Peyer's patch (tissue), 4 donors: ENCODE results near the gene CDK5RAP3.

Experiments
- CTCF ChIP-seq, 6 experiments: fragments of 450-650 bp in 4 of 6; fragments of 200-600 bp in 2 of 6; sonication (generic) in 1 of 6; IDR thresholded peaks; one replicate each; pipeline ENCODE4 v1.5.1; 2017 to 2019; ENCODE audit warnings: antibody characterized with exemption in 6 of 6, mild to moderate bottlenecking in 3 of 6, moderate library complexity in 1 of 6
- POLR2A ChIP-seq, 2 donors: fragments of 450-650 bp; IDR thresholded peaks; one replicate each; pipeline ENCODE4 v1.5.1; 2017; ENCODE audit warnings: antibody characterized with exemption in 2 of 2, mild to moderate bottlenecking in 2 of 2, moderate library complexity in 2 of 2

DNA sequence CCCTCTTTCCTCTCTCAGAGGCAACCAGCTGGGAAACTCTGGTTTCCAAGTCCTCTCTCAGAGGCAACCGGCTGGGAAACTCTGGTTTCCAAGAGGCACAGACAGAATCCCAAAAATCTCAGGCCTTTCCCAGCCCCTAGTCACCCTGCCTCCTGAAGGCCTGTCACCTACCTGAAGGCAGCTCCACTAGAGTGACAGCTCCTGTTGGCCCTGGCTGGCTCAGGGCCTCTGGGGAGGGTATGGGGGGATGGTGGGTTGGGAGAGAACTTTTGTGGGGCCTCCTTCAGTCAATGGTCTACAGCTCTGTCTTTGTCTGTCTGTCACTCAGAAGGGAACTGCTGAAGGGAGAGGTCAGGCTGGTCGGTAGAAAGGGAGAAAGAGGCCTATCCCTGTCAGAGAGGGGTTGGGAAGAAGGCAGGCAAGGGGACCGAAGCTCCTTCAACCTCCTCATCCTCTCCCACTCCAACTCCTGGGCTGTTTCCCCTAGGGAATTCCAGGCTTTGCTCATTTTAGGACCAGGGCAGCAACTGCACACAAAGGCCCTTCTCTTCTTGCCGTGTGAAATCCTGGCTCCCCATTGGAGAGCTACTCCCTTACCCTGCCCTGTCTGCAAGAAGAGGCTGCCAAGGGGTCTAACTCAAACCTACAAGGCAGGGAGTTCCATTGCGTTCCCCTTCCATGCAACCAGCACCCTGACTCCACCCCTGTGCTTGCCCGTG, 43.1 kb downstream of the CDK5RAP3 start:
- no peak for TF ChIP-seq CTCF (IDR thresholded peaks at IDR 0.05)
- no peak for TF ChIP-seq POLR2A (IDR thresholded peaks at IDR 0.05)
